GM18505 (cell line): ENCODE data around the gene SPG11.
"Not testable (repeated sequence)": the region's sequence is repeated elsewhere in the genome, so short reads cannot be mapped to it uniquely, and the experiment has no call there.

Experiments used
- ATAC-seq: cut with Tn5 transposase; IDR thresholded peaks from one replicate; pipeline ENCODE4 v1.9.1; 2021; ENCODE audit not compliant: unreplicated experiment
- POLR2A ChIP-seq: IDR thresholded peaks from 4 replicates; pipeline ENCODE4 v1.6.1; 2011; ENCODE audit warnings: borderline replicate concordance; ENCODE audit not compliant: insufficient read depth, insufficient read length; ENCODE audit errors: extremely low read depth

SPG11 gene

DNA sequence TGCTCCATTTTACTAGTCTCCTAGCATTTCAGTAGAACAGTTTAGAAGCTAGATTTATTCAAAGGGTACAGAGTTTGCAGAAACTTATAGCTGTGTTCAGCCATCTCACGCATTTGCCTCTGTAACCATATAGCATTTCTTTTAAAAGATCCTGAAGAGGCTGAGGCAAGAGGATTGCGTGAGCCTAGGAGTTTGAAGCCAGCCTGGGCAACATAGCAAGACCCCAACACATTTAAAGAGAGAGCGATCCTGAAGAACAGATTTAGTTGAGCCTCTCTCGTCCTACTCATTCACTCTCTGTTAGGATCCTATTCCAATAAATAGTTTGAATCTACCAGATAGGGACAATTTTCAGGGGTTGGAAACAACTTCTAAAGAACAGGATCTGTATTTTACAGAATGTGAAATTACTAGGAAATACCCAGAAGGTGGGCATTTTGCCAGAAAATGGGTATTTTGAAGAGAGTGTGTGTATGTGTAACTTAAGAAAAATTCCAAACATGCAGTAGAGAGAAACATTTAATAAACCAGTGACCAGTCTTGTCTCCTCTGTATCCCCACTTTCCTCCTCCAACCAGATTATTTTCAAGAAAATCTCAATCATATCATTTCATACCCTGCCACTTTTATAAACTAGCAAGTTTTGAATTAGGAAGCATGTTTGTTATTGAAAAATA is 122.0 kb downstream of the SPG11 start:
- no peak for TF ChIP-seq POLR2A
- ATAC-seq, result no peak

DNA sequence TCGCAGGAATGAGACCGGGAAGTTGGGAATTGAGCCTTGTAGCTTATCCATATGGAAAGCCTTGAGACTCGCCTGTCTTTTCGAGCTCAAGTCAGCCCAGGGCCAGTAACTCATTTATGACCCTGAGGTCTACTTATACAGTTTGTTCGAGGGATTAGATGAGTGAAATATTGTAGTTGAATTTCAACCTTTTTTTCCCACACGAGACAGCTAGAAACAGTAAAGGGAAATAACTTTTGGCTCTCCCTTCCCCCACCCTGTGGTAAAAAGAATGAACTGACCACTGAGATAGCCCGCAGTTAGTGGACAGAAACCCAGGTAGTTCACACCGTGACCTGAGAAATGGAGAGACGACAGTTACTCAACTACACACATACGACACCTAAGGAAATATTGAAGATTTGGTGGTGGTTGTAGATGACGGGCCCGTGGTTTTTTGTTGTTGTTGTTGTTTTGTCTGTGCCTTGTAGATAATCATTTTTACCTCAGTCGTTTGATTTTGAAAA is 125.7 kb downstream of the SPG11 start:
- ATAC-seq, result no peak
- TF ChIP-seq POLR2A, result no peak

DNA sequence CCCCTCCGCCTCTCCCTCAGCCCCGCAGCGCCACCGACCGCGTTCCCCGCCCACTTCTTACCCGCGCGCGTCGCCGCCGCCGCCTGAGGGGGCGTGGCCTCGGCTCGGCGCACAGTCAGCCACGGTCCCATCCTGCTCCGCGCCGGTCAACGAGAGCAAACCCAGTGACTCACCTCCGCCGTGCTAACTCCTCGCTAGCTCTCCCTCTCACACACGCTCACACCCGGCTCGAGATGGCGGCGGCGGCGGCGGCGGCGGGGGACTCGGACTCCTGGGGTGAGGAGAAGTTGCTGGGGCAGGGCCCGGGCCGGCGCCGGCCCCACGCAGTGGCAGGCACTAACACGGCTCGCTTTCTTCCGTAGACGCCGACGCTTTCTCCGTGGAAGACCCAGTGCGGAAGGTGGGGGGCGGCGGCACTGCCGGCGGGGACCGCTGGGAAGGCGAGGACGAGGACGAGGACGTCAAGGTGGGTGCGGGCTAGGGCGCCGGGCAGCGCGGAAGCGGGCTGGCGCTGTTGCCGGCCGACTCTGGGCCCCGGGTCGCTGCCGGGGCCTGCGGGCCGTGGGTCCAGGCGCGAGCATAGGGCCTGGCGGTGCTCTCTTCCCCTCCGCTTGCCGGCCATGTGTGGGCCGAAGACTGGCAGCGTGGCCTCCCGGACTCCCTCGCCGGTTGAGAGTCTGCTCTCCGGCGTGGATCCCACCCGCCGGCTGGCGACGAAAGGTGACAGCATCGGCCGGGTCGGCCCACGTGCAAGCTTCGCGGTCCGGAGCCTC is 126.3 kb downstream of the SPG11 start, which contains the start of gene EIF3J:
Gene EIF3J, plus strand, starts transcription at position 186 of the 773 bp plus-strand sequence. Its CDS starts 48 bp downstream, at position 234.
- TF ChIP-seq POLR2A, result peak; percentile 90
- peak; percentile 87 for ATAC-seq

- TF ChIP-seq POLR2A, result peak; percentile 80
- ATAC-seq, result peak; percentile 57
Measured at GRCh38 chr15:44536302-44536961, 127.0 kb downstream of the SPG11 start.

GRCh38 chr15:44535523-44536301 is 127.8 kb downstream of the SPG11 start:
- ATAC-seq, result no peak
- TF ChIP-seq POLR2A, result no peak

DNA sequence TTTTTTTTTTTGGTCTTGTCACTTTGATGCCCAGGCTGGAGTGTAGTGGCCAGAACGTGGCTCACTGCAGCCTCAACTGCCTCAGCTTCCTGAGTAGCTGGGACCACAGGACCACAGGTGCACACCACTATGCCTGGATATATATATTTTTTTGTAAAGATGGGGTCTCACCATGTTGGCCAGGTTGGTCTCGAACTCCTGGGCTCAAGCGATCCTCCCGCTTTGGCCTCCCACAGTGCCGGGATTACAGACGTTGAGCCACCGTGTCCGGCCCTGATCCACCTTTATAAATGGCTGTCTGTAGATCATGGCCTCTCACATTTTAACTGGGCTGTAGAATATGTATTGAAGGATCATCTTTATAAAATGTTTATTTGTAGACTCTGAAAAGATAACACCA is 128.4 kb downstream of the SPG11 start:
- ATAC-seq, result no peak

GRCh38 chr15:44532689-44533088 is 130.8 kb downstream of the SPG11 start:
- TF ChIP-seq POLR2A, result no peak
- no peak for ATAC-seq

More for the DNA sequence above, 128.4 kb downstream of the SPG11 start:
- TF ChIP-seq POLR2A, result no peak

GRCh38 chr15:44532275-44532674 is 131.2 kb downstream of the SPG11 start:
- ATAC-seq, result not testable (repeated sequence)

- ATAC-seq, result no peak
- no peak for TF ChIP-seq POLR2A
Measured at GRCh38 chr15:44530653-44531052, 132.8 kb downstream of the SPG11 start.

DNA sequence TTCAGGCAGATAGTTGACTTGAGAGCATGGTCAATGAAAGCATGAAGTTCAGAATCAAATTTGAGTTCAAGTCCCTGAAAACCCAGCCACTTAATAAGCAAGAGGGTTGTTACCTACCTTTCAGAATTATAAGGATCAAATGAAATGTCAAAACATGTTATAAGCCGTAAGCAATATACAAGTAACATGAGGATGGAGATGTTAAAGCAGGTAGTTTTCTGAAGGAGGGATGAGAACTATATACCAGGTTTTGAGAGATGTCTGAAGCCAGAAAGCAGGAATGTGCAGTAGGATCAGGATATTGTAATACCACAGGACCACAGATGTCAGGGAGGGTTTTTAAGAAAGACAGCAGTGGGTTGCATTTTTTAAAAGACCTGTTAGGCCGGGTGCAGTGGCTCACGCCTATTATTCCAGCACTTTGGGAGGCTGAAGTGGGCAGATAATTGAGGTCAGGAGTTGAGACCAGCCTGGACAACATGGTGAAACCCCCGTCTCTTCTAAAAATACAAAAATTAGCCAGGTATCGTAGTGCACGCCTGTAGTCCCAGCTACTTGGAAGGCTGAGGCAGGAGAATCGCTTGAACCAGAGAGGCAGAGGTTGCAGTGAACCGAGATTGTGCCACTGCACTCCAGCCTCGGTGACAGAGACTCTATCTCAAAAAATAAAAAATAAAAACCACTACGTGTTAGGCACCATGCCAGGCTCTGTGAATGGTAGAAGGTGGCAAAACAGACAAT is 133.4 kb downstream of the SPG11 start:
- ATAC-seq, result no peak
- no peak for TF ChIP-seq POLR2A

GRCh38 chr15:44527241-44527640 is 136.2 kb downstream of the SPG11 start:
- no peak for TF ChIP-seq POLR2A
- ATAC-seq, result no peak

GRCh38 chr15:44525018-44525417 is 138.4 kb downstream of the SPG11 start:
- no peak for ATAC-seq
- TF ChIP-seq POLR2A, result no peak

DNA sequence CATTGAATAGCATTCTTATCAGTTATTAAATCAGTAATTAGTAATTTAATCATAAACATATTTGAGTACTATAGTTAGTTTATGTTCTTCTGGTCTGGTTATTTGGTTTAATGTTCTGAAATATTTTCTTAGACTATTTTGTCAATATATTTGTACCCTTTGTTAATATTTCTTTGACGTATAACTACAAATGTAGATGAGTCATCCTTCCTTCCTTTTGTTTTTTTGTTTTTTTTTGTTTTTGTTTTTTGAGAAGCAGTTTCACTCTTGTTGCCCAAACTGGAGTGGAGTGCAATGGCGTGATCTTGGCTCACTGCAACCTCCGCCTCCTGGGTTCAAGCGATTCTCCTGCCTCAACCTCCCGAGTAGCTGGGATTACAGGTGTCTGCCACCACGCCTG is 143.9 kb downstream of the SPG11 start:
- no peak for ATAC-seq
- no peak for TF ChIP-seq POLR2A

DNA sequence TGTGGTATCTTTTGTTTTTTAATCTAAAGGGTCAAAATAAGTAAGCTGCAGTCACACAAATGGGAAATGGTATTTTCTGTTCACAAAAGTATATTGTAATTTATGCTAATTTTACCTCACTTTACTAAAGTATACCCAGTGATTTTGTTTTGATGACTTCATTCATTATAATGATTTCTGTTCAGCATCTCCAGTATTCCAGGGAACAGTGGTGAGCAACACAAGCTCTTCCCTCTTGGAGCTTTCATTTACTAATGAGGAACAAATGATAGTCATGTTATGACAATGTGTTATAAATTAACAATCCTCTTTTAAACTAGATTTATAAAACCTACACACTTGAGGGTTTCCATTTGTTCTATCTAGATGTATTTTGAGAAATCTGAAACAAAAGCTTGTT is 147.0 kb downstream of the SPG11 start:
- no peak for TF ChIP-seq POLR2A
- no peak for ATAC-seq
